SK-N-MC (cell line): ENCODE results near the gene SLC5A10.

ENCODE experiments used
- DNase-seq: peaks from one replicate; pipeline ENCODE4 v3.0.0-alpha.2; 2011; ENCODE audit warnings: low read depth, low spot score
- H3K27ac ChIP-seq: fragments of 200-600 bp; sonication (generic); 2 replicates; pipeline ENCODE4 v1.5.1; 2016; ENCODE audit warnings: mixed run types
- H3K36me3 ChIP-seq: fragments of 200-600 bp; sonication (generic); 2 replicates; pipeline ENCODE4 v1.6.1; 2017; ENCODE audit warnings: antibody characterized with exemption, low read length, mixed read lengths; ENCODE audit not compliant: insufficient read depth
- H3K4me3 ChIP-seq: fragments of 200-600 bp; sonication (generic); 2 replicates; pipeline ENCODE4 v1.5.1; 2016
- H3K9ac ChIP-seq: fragments of 200-600 bp; sonication (generic); 2 replicates; pipeline ENCODE4 v1.8.0; 2017; ENCODE audit warnings: mixed run types, mixed read lengths; ENCODE audit not compliant: insufficient read length
- H3K9me3 ChIP-seq: fragments of 200-600 bp; sonication (generic); 2 replicates; pipeline ENCODE4 v1.6.1; 2017; ENCODE audit warnings: low read depth, mild to moderate bottlenecking, antibody characterized with exemption, low read length, moderate library complexity, mixed read lengths
- EZH2 ChIP-seq: fragments of 200-600 bp; sonication (generic); IDR thresholded peaks from one replicate; pipeline ENCODE4 v1.6.1; 2017; ENCODE audit warnings: antibody characterized with exemption
- FOXP2 ChIP-seq: optimal IDR thresholded peaks from 2 replicates; pipeline ENCODE3; 2011; ENCODE audit warnings: mild to moderate bottlenecking, moderate library complexity; ENCODE audit not compliant: insufficient read depth; ENCODE audit errors: extremely low read length, control extremely low read depth
- POLR2AphosphoS5 ChIP-seq: IDR thresholded peaks from 2 replicates; pipeline ENCODE4 v1.6.1; 2012; ENCODE audit warnings: mild to moderate bottlenecking, low read depth, low read length, borderline replicate concordance

Gene SLC5A10

GRCh38 chr17:18981335-18981641 lies 29.3 kb downstream of the SLC5A10 start:
- H3K36me3 ChIP-seq = no peaks in the 10 kb centered on the region
- no peak overlapping the region for H3K9ac ChIP-seq
- DNase-seq = no peak
- H3K4me3 ChIP-seq = no peak overlapping the region
- no peak for TF ChIP-seq FOXP2
- TF ChIP-seq POLR2AphosphoS5 = no peak
- no peak for TF ChIP-seq EZH2
- H3K27ac ChIP-seq = no peak overlapping the region
- no peaks in the 10 kb centered on the region for H3K9me3 ChIP-seq

GRCh38 chr17:18981642-18982424 lies 29.9 kb downstream of the SLC5A10 start:
- DNase-seq = no peak
- H3K9ac ChIP-seq = no peak overlapping the region
- no peak overlapping the region for H3K4me3 ChIP-seq
- H3K27ac ChIP-seq = no peak overlapping the region
- TF ChIP-seq POLR2AphosphoS5 (no peak), EZH2 (no peak), FOXP2 (no peak)
- no peaks in the 10 kb centered on the region for H3K36me3 ChIP-seq
- no peaks in the 10 kb centered on the region for H3K9me3 ChIP-seq

- no peaks in the 10 kb centered on the region for H3K36me3 ChIP-seq
- no peaks in the 10 kb centered on the region for H3K9me3 ChIP-seq
- H3K4me3 ChIP-seq = no peak overlapping the region
- TF ChIP-seq EZH2 (no peak), POLR2AphosphoS5 (no peak), FOXP2 (no peak)
- no peak for DNase-seq
- no peak overlapping the region for H3K27ac ChIP-seq
- no peak overlapping the region for H3K9ac ChIP-seq
Observed at GRCh38 chr17:18984273-18985114, 32.5 kb downstream of the SLC5A10 start.

- TF ChIP-seq FOXP2 (no peak), EZH2 (no peak), POLR2AphosphoS5 (no peak)
- Histone ChIP-seq H3K27ac (no peak overlapping the region), H3K9ac (no peak overlapping the region), H3K36me3 (no peaks in the 10 kb centered on the region), H3K4me3 (no peak overlapping the region), H3K9me3 (no peaks in the 10 kb centered on the region)
- no peak for DNase-seq
Observed at GRCh38 chr17:18985475-18985874, 33.5 kb downstream of the SLC5A10 start.

GRCh38 chr17:18986541-18987229 lies 34.7 kb downstream of the SLC5A10 start:
- no peak for DNase-seq
- TF ChIP-seq FOXP2 = no peak
- no peak for TF ChIP-seq EZH2
- no peak for TF ChIP-seq POLR2AphosphoS5
- Histone ChIP-seq H3K27ac (no peak overlapping the region), H3K9me3 (no peaks in the 10 kb centered on the region), H3K9ac (no peak overlapping the region), H3K36me3 (no peaks in the 10 kb centered on the region), H3K4me3 (no peak overlapping the region)

- TF ChIP-seq POLR2AphosphoS5 (no peak), FOXP2 (no peak), EZH2 (no peak)
- DNase-seq = no peak
- Histone ChIP-seq H3K4me3 (no peak overlapping the region), H3K9ac (no peak overlapping the region), H3K36me3 (no peaks in the 10 kb centered on the region), H3K9me3 (no peaks in the 10 kb centered on the region), H3K27ac (no peak overlapping the region)
Observed at GRCh38 chr17:18987230-18987610, 35.3 kb downstream of the SLC5A10 start.

- DNase-seq = no peak
- H3K4me3 ChIP-seq = no peak overlapping the region
- H3K9ac ChIP-seq = no peak overlapping the region
- no peaks in the 10 kb centered on the region for H3K36me3 ChIP-seq
- TF ChIP-seq POLR2AphosphoS5 = no peak
- TF ChIP-seq EZH2 = no peak
- TF ChIP-seq FOXP2 = no peak
- no peaks in the 10 kb centered on the region for H3K9me3 ChIP-seq
- no peak overlapping the region for H3K27ac ChIP-seq
Observed at GRCh38 chr17:18987862-18988545, 36.0 kb downstream of the SLC5A10 start.
